BLaER1 (cell line): ENCODE data around the gene LGALS4.
"Not testable (repeated sequence)": the region's sequence is repeated elsewhere in the genome, so short reads cannot be mapped to it uniquely, and the experiment has no call there.

Experiments used
- H3K27ac ChIP-seq: shearing (Covaris generic); formaldehyde crosslinking; 2 replicates; pipeline ENCODE4 v1.8.1; 2022
- H3K27me3 ChIP-seq: shearing (Covaris generic); formaldehyde crosslinking; 2 replicates; pipeline ENCODE4 v1.8.1; 2022
- H3K36me3 ChIP-seq: shearing (Covaris generic); formaldehyde crosslinking; 2 replicates; pipeline ENCODE4 v1.8.1; 2022
- H3K4me1 ChIP-seq: shearing (Covaris generic); formaldehyde crosslinking; 2 replicates; pipeline ENCODE4 v1.8.1; 2022
- H3K4me2 ChIP-seq: shearing (Covaris generic); formaldehyde crosslinking; 2 replicates; pipeline ENCODE4 v1.8.1; 2022
- H3K4me3 ChIP-seq: shearing (Covaris generic); formaldehyde crosslinking; 2 replicates; pipeline ENCODE4 v1.8.1; 2022
- H3K9ac ChIP-seq: shearing (Covaris generic); formaldehyde crosslinking; 2 replicates; pipeline ENCODE4 v1.8.1; 2022
- H3K9me3 ChIP-seq: shearing (Covaris generic); formaldehyde crosslinking; 2 replicates; pipeline ENCODE4 v1.8.1; 2022
- H4K20me1 ChIP-seq: shearing (Covaris generic); formaldehyde crosslinking; 2 replicates; pipeline ENCODE4 v1.8.1; 2022
- Cebpa-rat ChIP-seq: shearing (Covaris generic); IDR thresholded peaks from 2 replicates; pipeline ENCODE4 v1.8.1; 2022

The LGALS4 gene

GRCh38 chr19:38799104-38799503 lies 13.6 kb downstream of the LGALS4 start:
- Histone ChIP-seq H3K27ac (no peak overlapping the region), H3K9ac (no peak overlapping the region)
- no peak for TF ChIP-seq Cebpa-rat

DNA sequence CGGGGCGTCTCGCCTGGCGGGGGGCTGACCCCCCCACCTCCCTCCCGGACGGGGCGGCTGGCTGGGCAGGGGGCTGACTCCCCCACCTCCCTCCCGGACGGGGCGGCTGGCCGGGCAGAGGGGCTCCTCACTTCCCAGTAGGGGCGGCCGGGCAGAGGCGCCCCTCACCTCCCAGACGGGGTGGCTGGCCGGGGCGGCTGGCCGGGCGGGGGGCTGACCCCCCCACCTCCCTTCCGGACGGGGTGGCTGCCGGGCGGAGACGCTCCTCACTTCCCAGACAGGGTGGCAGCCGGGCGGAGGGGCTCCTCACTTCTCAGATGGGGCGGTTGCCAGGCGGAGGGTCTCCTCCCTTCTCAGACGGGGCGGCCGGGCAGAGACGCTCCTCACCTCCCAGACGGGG lies 15.0 kb downstream of the LGALS4 start:
- not testable (repeated sequence) for H3K9me3 ChIP-seq, H3K4me3 ChIP-seq, H3K4me1 ChIP-seq, H3K4me2 ChIP-seq, H3K36me3 ChIP-seq, H3K27ac ChIP-seq, H4K20me1 ChIP-seq, H3K9ac ChIP-seq
- peaks cover 10% of the 10 kb centered on the region for H3K27me3 ChIP-seq

More at GRCh38 chr19:38799104-38799503, 13.6 kb downstream of the LGALS4 start:
- H3K4me2 ChIP-seq: no peak overlapping the region
- H4K20me1 ChIP-seq: no peaks in the 10 kb centered on the region
- H3K4me1 ChIP-seq: no peaks in the 10 kb centered on the region
- peaks cover 7% of the 10 kb centered on the region; the same call in 1 of the 2 replicates for H3K9me3 ChIP-seq
- no peaks in the 10 kb centered on the region for H3K27me3 ChIP-seq
- no peaks in the 10 kb centered on the region for H3K36me3 ChIP-seq
- no peak overlapping the region for H3K4me3 ChIP-seq

DNA sequence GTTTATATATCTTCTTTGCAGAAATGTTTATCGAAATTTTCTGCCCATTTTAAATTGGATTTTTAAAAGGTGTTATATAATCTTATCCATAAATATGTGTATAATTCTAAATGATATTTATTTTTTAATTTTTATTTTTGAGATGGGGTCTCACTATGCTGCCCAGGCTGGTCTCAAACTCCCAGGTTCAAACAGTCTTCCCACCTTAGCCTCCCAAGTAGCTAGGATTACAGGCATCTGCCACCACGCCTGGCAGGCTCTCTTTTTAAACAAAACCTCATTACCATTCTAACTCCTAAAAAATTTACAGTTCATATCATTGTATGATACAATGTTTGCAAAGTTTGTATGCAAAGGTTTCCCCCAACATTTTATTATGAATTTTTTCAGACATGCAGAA lies 16.6 kb downstream of the LGALS4 start:
- Histone ChIP-seq H3K9ac (no peak overlapping the region), H3K4me3 (no peak overlapping the region), H3K9me3 (peaks cover 7% of the 10 kb centered on the region; the same call in 1 of the 2 replicates), H4K20me1 (no peaks in the 10 kb centered on the region), H3K27ac (no peak overlapping the region), H3K27me3 (peaks cover 18% of the 10 kb centered on the region), H3K4me2 (no peak overlapping the region), H3K36me3 (no peaks in the 10 kb centered on the region), H3K4me1 (peaks cover 7% of the 10 kb centered on the region; the same call in 1 of the 2 replicates)
- no peak for TF ChIP-seq Cebpa-rat

GRCh38 chr19:38795549-38795948 lies 17.2 kb downstream of the LGALS4 start:
- H3K27me3 ChIP-seq: peaks cover 18% of the 10 kb centered on the region
- no peak for TF ChIP-seq Cebpa-rat

GRCh38 chr19:38793671-38794070 lies 19.1 kb downstream of the LGALS4 start:
- Histone ChIP-seq H3K9ac (no peak overlapping the region), H3K4me1 (peaks cover 7% of the 10 kb centered on the region; the same call in 1 of the 2 replicates), H3K27me3 (peaks cover 18% of the 10 kb centered on the region), H3K27ac (no peak overlapping the region), H3K9me3 (peaks cover 7% of the 10 kb centered on the region; the same call in 1 of the 2 replicates), H3K36me3 (no peaks in the 10 kb centered on the region), H4K20me1 (no peaks in the 10 kb centered on the region), H3K4me2 (no peak overlapping the region), H3K4me3 (no peak overlapping the region)
- no peak for TF ChIP-seq Cebpa-rat

More at GRCh38 chr19:38795549-38795948, 17.2 kb downstream of the LGALS4 start:
- Histone ChIP-seq H4K20me1 (no peaks in the 10 kb centered on the region), H3K9me3 (peaks cover 7% of the 10 kb centered on the region; the same call in 1 of the 2 replicates), H3K9ac (no peak overlapping the region), H3K4me2 (no peak overlapping the region), H3K27ac (no peak overlapping the region), H3K36me3 (no peaks in the 10 kb centered on the region), H3K4me1 (peaks cover 7% of the 10 kb centered on the region; the same call in 1 of the 2 replicates), H3K4me3 (no peak overlapping the region)

DNA sequence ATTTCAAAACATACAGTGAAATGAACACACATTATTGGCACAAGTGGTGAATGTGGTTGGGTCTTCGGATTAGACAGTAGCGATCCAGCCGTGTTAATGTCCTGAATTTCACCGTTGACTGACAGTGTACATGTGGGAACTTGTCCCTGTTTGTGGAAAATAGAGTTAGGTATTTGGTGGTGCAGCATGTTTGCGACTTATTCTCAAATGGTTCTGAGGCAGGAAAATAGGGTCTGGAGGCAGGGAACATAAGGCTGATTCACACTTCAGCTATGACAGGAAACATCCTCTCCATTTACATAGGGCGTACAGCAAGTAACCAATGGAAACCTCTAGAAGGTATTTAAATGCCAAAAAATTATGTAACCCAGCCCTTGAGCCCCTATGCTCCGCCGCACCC lies 19.6 kb downstream of the LGALS4 start:
- no peaks in the 10 kb centered on the region for H3K36me3 ChIP-seq
- no peak overlapping the region for H3K9ac ChIP-seq
- H3K27me3 ChIP-seq: peaks cover 18% of the 10 kb centered on the region
- peaks cover 7% of the 10 kb centered on the region; the same call in 1 of the 2 replicates for H3K9me3 ChIP-seq
- H3K4me2 ChIP-seq: no peak overlapping the region
- H3K27ac ChIP-seq: no peak overlapping the region
- no peak for TF ChIP-seq Cebpa-rat
- H3K4me1 ChIP-seq: peaks cover 7% of the 10 kb centered on the region; the same call in 1 of the 2 replicates
- H4K20me1 ChIP-seq: no peaks in the 10 kb centered on the region
- H3K4me3 ChIP-seq: no peak overlapping the region

GRCh38 chr19:38792250-38793111 lies 20.3 kb downstream of the LGALS4 start:
- Histone ChIP-seq H3K9ac (no peak overlapping the region), H3K9me3 (peaks cover 7% of the 10 kb centered on the region; the same call in 1 of the 2 replicates), H3K27ac (peak overlapping the region; percentile 51; the same call in 1 of the 2 replicates), H3K4me2 (peak overlapping the region; percentile 60), H4K20me1 (no peaks in the 10 kb centered on the region), H3K36me3 (no peaks in the 10 kb centered on the region), H3K27me3 (peaks cover 18% of the 10 kb centered on the region), H3K4me3 (no peak overlapping the region), H3K4me1 (peaks cover 7% of the 10 kb centered on the region; the same call in 1 of the 2 replicates)
- no peak for TF ChIP-seq Cebpa-rat

GRCh38 chr19:38791451-38792064 lies 21.2 kb downstream of the LGALS4 start:
- not testable (repeated sequence) for H3K9me3 ChIP-seq, H3K27ac ChIP-seq, H3K9ac ChIP-seq, H3K4me3 ChIP-seq, H3K36me3 ChIP-seq, H4K20me1 ChIP-seq, H3K4me2 ChIP-seq, H3K4me1 ChIP-seq
- peaks cover 18% of the 10 kb centered on the region for H3K27me3 ChIP-seq

- H3K36me3 ChIP-seq, H3K4me2 ChIP-seq, H3K4me3 ChIP-seq, H4K20me1 ChIP-seq, H3K27ac ChIP-seq, H3K4me1 ChIP-seq, H3K9ac ChIP-seq, H3K9me3 ChIP-seq: not testable (repeated sequence)
- H3K27me3 ChIP-seq: peaks cover 18% of the 10 kb centered on the region
Measured at GRCh38 chr19:38790507-38791403, 22.0 kb downstream of the LGALS4 start.
